Gastroesophageal sphincter (tissue), 3 donors: ENCODE measurements around the gene SHKBP1.

Experiments used
- CTCF ChIP-seq, 4 experiments: fragments of 200-600 bp in 2 of 4; fragments of 450-650 bp in 2 of 4; sonication (generic) in 1 of 4; IDR thresholded peaks; one replicate each; pipeline ENCODE4 v1.5.1; 2017 to 2019; ENCODE audit warnings: antibody characterized with exemption in 4 of 4, mild to moderate bottlenecking in 2 of 4, moderate library complexity in 2 of 4
- EP300 ChIP-seq: sonication (generic); formaldehyde crosslinking; IDR thresholded peaks from one replicate; pipeline ENCODE4 v1.6.1; 2017; ENCODE audit warnings: antibody characterized with exemption, mild to moderate bottlenecking
- POLR2A ChIP-seq, 2 donors: fragments of 450-650 bp; IDR thresholded peaks; one replicate each; pipeline ENCODE4 v1.6.1; 2017; ENCODE audit warnings: antibody characterized with exemption in 2 of 2, mild to moderate bottlenecking in 2 of 2, moderate library complexity in 1 of 2
- POLR2AphosphoS5 ChIP-seq: sonication (generic); formaldehyde crosslinking; IDR thresholded peaks from one replicate; pipeline ENCODE4 v1.6.1; 2017; ENCODE audit warnings: antibody characterized with exemption

GRCh38 chr19:40549007-40549708, 27.5 kb upstream of the SHKBP1 start:
- TF ChIP-seq CTCF (IDR thresholded peaks at IDR 0.05) = peak in 3 of 4 experiments; percentile 21 to 73 (median 35)
- no peak for TF ChIP-seq POLR2A (IDR thresholded peaks at IDR 0.05)
- no peak for TF ChIP-seq POLR2AphosphoS5
- TF ChIP-seq EP300 = no peak
